Measurements from ENCODE around the gene OXTR. TPM values are rescaled to one million over a fixed set of nuclear protein-coding genes. Genes with fewer than 3 reads are reported as not detected.

OXTR gene
- total and polyA plus RNA-seq, 12 donors = 0.09 to 1.3 (median 0.31) TPM; not detected in 1

DNA sequence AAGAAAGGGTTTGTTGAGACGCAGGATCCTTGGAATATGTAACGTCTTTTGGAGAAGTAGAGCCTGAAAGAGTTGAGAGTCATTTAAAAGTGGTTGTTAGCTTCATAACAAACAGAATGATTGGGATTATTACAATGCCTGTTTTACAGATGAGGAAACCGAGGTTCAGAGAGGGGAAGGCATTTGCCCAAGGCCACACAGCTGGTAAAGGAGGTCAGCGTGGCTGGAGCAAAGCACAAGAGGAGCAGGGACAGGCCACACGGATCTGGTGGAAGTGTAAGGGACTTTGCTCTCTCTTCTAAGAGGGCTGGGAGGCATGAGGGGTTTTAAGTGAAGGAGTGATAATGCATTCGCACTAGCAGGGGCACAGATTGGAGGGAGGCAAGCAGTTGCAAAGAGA is 6.2 kb upstream of the OXTR start:
- Histone ChIP-seq H3K36me3 (replicated peaks in 1 of 2) (no peaks in the 10 kb centered on the region), H3K27me3 (no peaks in the 10 kb centered on the region), H3K4me3 (no peak overlapping the region), H3K9me3 (replicated peaks in 1 of 3) (no peaks in the 10 kb centered on the region), H3K27ac (no peak overlapping the region), H3K4me1 (replicated peaks in 1 of 2) (no peaks in the 10 kb centered on the region)
- TF ChIP-seq POLR2A (IDR thresholded peaks at IDR 0.05) = no peak
- TF ChIP-seq, protein P1, sequence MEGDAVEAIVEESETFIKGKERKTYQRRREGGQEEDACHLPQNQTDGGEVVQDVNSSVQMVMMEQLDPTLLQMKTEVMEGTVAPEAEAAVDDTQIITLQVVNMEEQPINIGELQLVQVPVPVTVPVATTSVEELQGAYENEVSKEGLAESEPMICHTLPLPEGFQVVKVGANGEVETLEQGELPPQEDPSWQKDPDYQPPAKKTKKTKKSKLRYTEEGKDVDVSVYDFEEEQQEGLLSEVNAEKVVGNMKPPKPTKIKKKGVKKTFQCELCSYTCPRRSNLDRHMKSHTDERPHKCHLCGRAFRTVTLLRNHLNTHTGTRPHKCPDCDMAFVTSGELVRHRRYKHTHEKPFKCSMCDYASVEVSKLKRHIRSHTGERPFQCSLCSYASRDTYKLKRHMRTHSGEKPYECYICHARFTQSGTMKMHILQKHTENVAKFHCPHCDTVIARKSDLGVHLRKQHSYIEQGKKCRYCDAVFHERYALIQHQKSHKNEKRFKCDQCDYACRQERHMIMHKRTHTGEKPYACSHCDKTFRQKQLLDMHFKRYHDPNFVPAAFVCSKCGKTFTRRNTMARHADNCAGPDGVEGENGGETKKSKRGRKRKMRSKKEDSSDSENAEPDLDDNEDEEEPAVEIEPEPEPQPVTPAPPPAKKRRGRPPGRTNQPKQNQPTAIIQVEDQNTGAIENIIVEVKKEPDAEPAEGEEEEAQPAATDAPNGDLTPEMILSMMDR (IDR thresholded peaks at IDR 0.05) = no peak
- no peak for DNase-seq
- 79 to 93% (median 80%) methylated on average over 6 of the region's 6 CpGs for WGBS, 4 donors
- intact Hi-C loops (cut with DNase I) = no loop called here

DNA sequence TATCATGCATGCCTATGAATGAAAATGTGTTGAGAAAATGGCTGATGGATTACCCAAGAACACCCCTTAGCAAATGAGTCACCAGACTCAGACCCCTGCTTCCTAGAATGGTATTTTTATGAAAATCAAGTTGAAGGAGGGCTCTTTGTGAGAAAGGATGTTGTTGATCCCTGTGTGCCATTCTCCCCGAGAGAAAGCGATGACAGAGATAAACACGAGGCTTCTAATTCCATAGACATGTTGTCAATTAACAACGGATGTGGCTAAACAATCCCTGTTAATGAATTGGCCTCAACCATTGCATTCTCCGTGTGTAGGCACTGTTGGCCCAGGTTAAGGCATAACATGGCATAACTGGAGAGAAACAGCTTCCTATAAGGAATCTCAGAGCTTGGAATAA is 5.8 kb upstream of the OXTR start:
- peaks cover 4% of the 10 kb centered on the region for H3K27me3 ChIP-seq

DNA sequence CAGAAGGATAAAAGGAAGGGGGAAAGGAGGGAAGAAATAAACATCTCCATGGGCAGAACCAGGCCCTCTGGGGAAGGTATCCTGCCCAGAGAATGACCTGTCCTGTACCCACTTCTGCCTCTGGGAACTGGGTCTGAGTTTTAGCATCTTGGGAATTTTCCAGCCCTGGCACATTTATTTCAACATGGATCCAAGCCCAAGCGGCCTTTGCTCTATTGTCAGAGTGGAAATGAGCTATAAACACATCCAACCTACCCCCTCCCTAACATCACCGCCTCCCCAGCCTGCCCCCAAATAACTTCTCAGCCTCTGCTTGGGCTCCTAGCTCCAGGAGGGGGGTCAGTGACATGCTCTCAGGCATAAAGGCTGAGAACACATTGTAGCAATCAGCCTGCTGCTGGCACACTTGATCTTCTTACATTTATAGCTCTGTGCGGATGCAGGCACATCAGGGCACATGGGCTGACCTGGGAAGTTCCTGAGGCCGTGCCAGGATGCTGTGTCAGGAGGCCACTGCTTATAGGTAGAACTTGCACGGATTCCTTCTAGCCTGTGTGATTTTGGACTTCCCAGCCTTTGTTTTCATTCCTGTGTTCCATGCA is 4.6 kb upstream of the OXTR start:
- DNase-seq = peak in 1 of 7 donors; percentile 28

More for the DNA sequence above, 5.8 kb upstream of the OXTR start:
- DNase-seq = no peak
- H3K4me1 ChIP-seq (replicated peaks in 1 of 2) = no peaks in the 10 kb centered on the region
- TF ChIP-seq, protein P1 (IDR thresholded peaks at IDR 0.05) = no peak
- no peak for TF ChIP-seq POLR2A (IDR thresholded peaks at IDR 0.05)
- no peak overlapping the region for H3K27ac ChIP-seq
- intact Hi-C loops (cut with DNase I) = no loop called here
- H3K36me3 ChIP-seq (replicated peaks in 1 of 2) = no peaks in the 10 kb centered on the region
- no peaks in the 10 kb centered on the region for H3K9me3 ChIP-seq (replicated peaks in 1 of 3)
- no peak overlapping the region for H3K4me3 ChIP-seq
- 85 to 91% (median 87%) methylated on average over 5 of the region's 5 CpGs for WGBS, 4 donors

DNA sequence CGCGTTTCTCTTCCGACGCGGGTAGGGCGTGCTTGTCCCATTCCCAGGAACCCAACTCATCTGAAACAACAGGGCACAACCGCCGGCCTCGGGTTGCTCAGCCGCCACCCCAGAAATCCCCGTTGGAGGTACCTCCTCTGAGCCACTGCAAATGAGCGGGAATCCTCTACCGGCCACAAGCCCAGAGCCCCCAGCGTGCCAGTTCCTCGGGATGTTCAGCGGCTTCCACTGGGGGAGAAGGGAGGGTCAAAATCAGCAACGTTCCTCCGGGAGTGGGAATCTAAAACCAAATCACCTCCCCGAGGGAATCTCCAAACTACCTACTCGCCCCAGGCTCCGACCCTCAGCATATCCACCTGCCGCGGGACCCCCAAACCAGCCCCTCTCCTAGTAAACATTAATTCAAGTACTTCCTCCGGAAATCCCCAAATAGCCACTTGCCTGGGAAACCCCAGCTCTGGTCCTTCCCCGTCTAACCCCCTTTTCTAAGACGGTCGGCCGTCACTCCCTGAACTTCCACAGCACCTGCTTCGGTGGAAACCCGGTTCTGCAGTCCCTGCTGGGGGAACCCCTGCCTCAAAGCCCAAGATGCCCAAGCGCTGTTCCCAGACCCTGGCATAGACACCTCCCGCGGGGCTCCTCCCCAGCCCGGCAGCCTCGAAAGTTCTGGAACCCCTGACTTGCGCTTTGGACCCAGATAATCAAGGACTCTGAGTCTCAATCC is 887 bp downstream of the OXTR start:
- no peaks in the 10 kb centered on the region for H3K9me3 ChIP-seq (replicated peaks in 1 of 3)
- TF ChIP-seq POLR2A (IDR thresholded peaks at IDR 0.05) = no peak
- TF ChIP-seq, protein P1 (IDR thresholded peaks at IDR 0.05) = no peak
- no peak overlapping the region for H3K27ac ChIP-seq
- H3K4me1 ChIP-seq (replicated peaks in 1 of 2) = peaks cover 3 to 6% of the 10 kb centered on the region in 2 donors
- 22 to 29% (median 25%) methylated on average over 19 to 36 of the region's 36 CpGs for WGBS, 4 donors
- peak in 1 of 7 donors; percentile 48 for DNase-seq
- peaks cover 26% of the 10 kb centered on the region for H3K27me3 ChIP-seq
- intact Hi-C loops (cut with DNase I) = no loop called here
- no peaks in the 10 kb centered on the region for H3K36me3 ChIP-seq (replicated peaks in 1 of 2)
- H3K4me3 ChIP-seq = peak overlapping the region in 1 of 4 donors; percentile 48

More for the DNA sequence above, 4.6 kb upstream of the OXTR start:
- H3K27ac ChIP-seq = no peak overlapping the region
- H3K36me3 ChIP-seq (replicated peaks in 1 of 2) = no peaks in the 10 kb centered on the region
- TF ChIP-seq, protein P1 (IDR thresholded peaks at IDR 0.05) = no peak
- TF ChIP-seq POLR2A (IDR thresholded peaks at IDR 0.05) = no peak
- no peaks in the 10 kb centered on the region for H3K9me3 ChIP-seq (replicated peaks in 1 of 3)
- intact Hi-C loops (cut with DNase I) = no loop called here
- H3K4me3 ChIP-seq = no peak overlapping the region
- 76 to 88% (median 83%) methylated on average over 5 of the region's 5 CpGs for WGBS, 4 donors
- H3K27me3 ChIP-seq = peaks cover 8% of the 10 kb centered on the region
- H3K4me1 ChIP-seq (replicated peaks in 1 of 2) = peaks cover 3 to 4% of the 10 kb centered on the region in 2 donors
